GM12872 (cell line): ENCODE measurements around the gene KRTAP10-10.

Experiments used
- TF ChIP-seq, protein P1 (sequence below): IDR thresholded peaks from 3 replicates; pipeline ENCODE4 v1.5.1; 2011; ENCODE audit warnings: low read depth, mild to moderate bottlenecking, low read length, moderate library complexity; ENCODE audit not compliant: insufficient read depth

Gene KRTAP10-10

DNA sequence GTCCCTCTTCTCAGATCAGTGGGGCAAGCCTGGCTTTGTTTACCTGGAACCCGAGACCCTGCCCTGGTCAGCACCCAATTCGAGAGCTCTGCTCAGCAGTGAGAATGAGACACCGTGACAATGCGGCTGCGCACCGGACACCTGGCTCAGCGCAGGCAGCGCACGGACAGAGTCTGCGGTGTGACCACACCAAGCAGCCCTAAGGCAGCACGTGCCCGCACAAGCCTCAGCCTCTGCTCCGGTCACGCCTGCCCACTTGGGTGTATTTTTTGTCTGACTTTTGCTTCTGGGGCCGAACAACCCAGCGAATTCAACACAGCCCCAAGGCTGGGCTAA, 20.6 kb upstream of the KRTAP10-10 start:
- TF ChIP-seq, protein P1, sequence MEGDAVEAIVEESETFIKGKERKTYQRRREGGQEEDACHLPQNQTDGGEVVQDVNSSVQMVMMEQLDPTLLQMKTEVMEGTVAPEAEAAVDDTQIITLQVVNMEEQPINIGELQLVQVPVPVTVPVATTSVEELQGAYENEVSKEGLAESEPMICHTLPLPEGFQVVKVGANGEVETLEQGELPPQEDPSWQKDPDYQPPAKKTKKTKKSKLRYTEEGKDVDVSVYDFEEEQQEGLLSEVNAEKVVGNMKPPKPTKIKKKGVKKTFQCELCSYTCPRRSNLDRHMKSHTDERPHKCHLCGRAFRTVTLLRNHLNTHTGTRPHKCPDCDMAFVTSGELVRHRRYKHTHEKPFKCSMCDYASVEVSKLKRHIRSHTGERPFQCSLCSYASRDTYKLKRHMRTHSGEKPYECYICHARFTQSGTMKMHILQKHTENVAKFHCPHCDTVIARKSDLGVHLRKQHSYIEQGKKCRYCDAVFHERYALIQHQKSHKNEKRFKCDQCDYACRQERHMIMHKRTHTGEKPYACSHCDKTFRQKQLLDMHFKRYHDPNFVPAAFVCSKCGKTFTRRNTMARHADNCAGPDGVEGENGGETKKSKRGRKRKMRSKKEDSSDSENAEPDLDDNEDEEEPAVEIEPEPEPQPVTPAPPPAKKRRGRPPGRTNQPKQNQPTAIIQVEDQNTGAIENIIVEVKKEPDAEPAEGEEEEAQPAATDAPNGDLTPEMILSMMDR = no peak

DNA sequence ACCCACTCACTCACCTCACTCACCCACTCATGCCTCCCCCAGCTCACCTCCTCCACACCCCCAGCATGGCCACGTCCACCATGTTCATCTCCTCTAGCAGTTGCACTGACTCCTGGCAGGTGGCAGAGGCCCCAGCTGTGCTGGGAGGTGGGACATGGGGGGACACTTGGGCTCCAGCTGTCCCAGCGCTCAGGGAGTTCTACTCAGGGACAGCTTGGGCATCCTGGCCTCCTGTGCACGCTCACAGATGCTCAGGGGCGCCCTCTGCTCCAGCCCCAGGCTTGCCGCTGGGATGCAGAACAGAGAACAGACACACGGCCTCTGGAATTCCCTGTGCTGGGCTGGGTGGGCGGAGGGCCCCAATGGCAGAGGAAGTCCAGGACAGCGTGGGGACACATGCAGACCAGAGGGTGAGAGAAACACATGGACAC, 20.1 kb upstream of the KRTAP10-10 start:
- TF ChIP-seq, protein P1 = no peak

DNA sequence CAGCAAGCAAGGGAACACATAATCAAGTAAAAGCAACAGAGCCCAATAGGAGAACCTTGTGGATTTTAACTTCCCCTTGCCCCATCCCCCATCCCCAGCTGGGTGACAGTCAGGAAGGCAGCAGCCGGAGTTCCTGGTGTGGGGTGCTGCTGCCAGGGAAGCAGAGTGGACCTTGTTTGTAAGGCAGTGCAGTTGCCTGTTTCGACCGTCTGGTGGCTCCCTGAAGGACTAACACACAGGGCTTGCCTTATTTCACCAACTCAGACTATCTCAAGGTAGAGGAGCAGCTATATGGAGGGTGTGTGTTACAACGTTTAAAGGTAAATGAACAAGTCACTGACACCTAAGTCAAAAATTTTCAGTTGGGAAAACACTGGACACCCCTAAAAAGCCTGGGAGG, 18.7 kb upstream of the KRTAP10-10 start:
- TF ChIP-seq, protein P1 = 0 out of 3 replicates have a peak, but pooled peaks have one; percentile 28

DNA sequence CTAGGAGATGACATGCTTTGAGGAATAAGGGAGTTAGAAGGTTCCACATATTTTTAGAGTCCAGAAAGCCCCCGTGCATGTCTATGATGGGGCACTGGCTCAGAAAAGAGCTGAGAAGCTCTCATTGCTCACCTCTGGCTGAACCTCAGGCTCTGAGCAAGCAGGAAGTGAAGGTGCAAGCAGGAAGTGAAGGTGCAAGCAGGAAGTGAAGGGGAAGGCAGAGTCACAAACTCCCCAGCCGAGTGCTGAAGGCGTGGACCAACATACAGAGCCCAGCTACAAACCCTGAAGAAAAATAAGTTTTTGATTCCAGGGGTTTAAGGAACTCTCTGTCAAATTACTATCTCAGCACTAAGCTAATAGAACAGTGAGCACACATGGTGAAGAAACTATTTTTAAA, 18.2 kb upstream of the KRTAP10-10 start:
- TF ChIP-seq, protein P1 = no peak

DNA sequence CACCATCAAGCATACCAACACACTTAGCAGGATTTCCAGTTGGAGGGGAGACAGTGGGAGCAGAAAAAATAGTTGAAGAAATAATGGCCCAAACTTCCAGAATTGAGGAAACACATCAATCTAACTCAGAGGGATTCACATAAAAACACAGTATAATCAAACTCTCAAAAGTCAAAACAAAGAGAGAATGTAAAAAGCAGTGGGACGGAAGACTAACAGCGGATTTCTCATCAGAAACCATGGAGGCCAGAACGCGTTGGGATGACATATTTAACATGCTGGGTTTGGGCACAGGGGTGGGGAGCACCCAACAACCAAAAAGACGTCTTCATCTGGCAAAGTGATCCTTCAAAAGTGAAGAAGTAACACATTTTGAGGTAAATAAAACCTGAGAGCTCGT, 17.3 kb upstream of the KRTAP10-10 start:
- TF ChIP-seq, protein P1 = no peak

DNA sequence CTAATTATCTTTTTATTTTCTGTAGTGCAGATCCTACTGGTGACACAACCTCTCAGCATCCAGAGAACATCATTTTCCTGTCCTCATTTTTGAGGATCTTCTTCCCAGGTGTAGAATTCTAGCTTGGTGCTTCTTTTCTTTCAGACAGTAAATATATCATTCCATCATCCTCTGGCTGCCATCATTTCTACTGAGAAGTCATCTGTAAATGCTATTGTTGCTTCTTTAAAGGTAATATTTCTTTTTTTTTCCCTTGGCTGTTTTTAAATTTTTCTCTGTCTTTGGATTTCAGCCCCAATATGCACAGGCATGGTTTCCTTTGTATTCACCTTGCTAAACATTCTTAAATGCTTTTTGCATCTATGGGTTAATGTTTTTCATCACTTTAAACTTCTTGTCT, 13.6 kb upstream of the KRTAP10-10 start:
- TF ChIP-seq, protein P1 = no peak

DNA sequence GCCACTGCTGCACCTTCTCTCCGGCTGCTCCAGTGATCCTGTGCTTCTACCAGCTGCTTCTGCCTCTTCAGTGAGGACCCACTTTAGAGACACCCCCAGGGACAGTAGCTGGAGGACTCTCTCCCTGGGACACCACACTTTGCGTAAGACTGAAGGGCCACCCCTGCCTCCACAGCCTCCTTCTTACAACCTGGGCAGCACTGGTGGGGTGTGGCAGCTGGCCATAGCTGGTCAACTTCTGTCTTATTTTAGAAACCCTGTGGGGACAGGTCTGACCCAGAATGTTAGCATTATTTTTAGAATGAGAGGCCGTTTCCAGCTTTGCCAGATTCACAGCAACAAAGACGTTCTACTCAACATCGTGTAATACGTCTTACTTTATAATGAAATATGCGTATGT, 11.4 kb upstream of the KRTAP10-10 start:
- TF ChIP-seq, protein P1 = no peak

DNA sequence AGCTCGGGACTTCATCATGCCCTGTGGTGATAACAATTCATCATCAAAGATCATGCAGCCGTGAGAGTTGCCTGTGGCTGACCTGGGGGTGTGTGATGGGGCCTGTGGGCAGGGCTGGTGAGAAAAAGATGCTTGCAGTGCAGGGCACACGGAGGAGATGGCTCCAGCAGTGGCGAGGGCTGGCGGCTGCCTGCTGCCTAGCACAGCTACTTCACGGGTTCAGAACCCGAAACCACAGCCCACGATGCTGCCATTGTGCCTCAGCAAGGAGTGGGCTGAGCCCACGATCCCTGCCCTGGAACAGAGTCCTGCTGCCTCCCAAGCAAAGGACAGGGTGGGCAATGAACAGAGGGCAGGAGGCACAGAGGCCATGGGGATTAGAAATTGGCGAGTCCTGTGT, 10.9 kb upstream of the KRTAP10-10 start:
- TF ChIP-seq, protein P1 = no peak
